ENCODE results near the gene CACNG1.

- TF ChIP-seq CTCF (IDR thresholded peaks at IDR 0.05; ENCODE audit: poor library complexity) (no peak), EZH2 (IDR thresholded peaks at IDR 0.05; ENCODE audit: borderline replicate concordance) (no peak), EZH2phosphoT487 (IDR thresholded peaks at IDR 0.05; ENCODE audit: low read depth, severe bottlenecking, unreplicated experiment) (no peak)
Measured at GRCh38 chr17:67098006-67098405, 53.7 kb downstream of the CACNG1 start.

Data from hepatocyte (in vitro differentiated cells).